Erythroblast (primary cell): Measurements from ENCODE around the gene WNT4.

Experiments used
- DNase-seq, 2 experiments: peaks; one replicate each; lab custom pipeline; 2025; lab: John Stamatoyannopoulos, UW
- GATA1 ChIP-seq: IDR thresholded peaks from 2 replicates; pipeline ENCODE4 v1.6.1; 2011; ENCODE audit warnings: low read depth, mild to moderate bottlenecking, control low read depth, low read length, moderate library complexity
- POLR2A ChIP-seq: IDR thresholded peaks from 2 replicates; pipeline ENCODE4 v1.6.1; 2011; ENCODE audit warnings: mild to moderate bottlenecking, low read length

The WNT4 gene

DNA sequence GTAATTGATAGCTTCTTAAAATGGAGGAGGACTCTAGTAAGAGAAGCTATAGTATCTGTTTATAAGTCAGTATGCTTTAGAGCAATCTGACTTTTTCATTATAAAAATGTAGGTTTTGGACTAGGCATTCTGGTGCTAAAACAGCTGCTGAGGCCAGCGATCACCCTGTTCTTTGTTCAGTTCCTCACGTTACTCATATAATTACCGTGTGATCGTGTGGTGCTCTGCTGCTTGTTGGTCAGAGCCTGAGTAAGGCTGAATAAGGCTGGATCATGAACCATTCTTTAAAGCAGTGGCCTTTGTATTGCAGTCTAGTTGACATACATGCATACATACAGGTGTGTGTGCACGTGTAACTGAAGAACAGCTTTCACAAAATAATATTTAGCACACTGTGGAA, 65.2 kb downstream of the WNT4 start:
- TF ChIP-seq GATA1 (no peak), POLR2A (no peak)
- no peak for DNase-seq

DNA sequence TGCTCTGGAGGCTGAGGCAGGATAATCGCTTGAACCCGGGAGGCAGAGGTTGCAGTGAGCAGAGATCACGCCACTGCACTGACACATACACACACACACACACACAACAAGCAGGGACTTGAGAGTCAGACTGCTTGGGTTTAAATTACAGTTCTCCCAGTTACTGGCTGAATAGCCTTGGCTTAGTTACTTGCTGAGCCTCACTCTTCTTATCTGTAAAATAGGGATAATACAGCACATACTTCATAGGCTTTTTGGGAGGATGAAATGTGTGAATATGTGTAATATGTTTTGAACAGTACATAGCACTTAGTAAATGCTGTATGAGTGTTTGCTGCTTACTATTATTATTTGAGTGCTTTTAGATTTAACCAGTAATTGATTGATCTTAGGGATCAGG, 66.6 kb downstream of the WNT4 start:
- DNase-seq, result no peak
- TF ChIP-seq GATA1, result no peak
- no peak for TF ChIP-seq POLR2A

DNA sequence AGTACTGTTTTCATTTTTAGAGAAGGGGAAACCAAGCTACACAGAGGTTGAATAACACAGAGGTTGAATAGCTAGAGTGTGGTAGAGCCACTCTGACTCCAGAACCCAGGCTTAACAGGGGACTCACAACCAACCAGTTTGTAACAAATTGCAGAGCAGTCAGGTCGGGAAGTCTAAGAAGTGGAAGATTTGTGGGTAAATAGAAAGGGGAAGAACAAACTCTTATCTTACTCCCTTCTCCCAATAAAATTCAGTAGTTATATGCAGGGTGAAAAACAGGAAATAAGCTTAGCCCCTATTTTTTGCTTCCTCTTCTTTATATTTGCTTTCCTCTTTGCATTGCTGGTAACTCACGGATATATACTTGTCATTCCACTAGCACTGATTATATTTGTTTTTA, 67.2 kb downstream of the WNT4 start:
- TF ChIP-seq GATA1, result no peak
- TF ChIP-seq POLR2A, result no peak
- no peak for DNase-seq

DNA sequence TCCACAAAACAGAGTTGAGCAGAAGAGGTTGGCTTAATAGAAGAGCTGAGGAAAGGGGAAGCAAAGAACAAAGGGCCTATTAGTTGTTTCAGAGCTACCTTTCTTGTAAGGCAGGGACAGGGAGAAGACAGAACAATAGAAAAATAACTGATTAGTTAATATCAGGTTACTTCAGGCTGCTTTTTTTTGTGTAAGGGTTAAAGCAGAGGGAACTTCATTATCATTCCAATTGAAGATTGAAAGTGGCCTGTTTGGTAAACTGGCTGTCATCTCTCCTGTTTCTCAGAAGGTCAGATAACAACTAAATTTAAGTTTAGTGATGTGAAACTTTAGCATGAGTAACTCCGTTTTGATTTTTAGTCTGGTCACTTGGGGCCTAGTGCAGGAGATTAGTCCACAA, 68.1 kb downstream of the WNT4 start:
- no peak for DNase-seq
- no peak for TF ChIP-seq GATA1

DNA sequence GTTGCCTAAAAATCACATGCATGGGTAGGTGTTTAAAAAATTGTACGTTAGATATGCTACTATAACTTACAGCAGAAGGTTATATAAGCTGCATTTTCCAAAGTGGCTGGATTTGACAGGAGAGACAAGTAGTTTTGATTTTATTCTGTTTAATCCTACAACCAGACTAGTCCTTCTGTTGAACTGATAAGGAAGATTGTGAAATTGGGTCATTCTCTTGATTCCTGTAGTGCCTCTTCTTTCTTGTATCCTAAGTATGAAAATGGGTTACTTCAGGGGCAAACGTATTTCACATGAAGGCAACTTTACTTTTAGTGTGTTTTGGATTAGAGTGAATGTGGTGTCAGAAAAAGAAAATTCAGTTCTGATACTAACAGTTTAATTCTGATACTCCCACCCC, 71.4 kb downstream of the WNT4 start:
- TF ChIP-seq POLR2A (no peak), GATA1 (no peak)
- DNase-seq, result no peak
